Esophagus muscularis mucosa (tissue), 4 donors: ENCODE measurements around the gene PDE4D. TPM values are rescaled to one million over a fixed set of nuclear protein-coding genes. Genes with fewer than 3 reads are reported as not detected.

Source experiments
- DNase-seq: peaks from one replicate; pipeline ENCODE4 v3.0.0-alpha.2; 2017; ENCODE audit errors: extremely low spot score
- H3K27ac ChIP-seq, 4 donors: fragments of 200-600 bp; sonication (generic); replicated peaks in 1 of 4; 1 replicate in 3 of 4; 2 replicates in 1 of 4; pipeline ENCODE4 v1.5.1; 2016 to 2019; ENCODE audit warnings: mild to moderate bottlenecking in 1 of 4
- H3K27me3 ChIP-seq, 4 donors: fragments of 200-600 bp; sonication (generic); one replicate each; pipeline versions ENCODE4 v1.5.1 to v1.6.0; 2016 to 2019
- H3K36me3 ChIP-seq, 4 donors: fragments of 200-600 bp; sonication (generic); one replicate each; pipeline ENCODE4 v1.5.1; 2016 to 2019
- H3K4me1 ChIP-seq, 4 donors: fragments of 200-600 bp; sonication (generic); one replicate each; pipeline ENCODE4 v1.5.1; 2016 to 2019
- H3K4me3 ChIP-seq, 4 donors: fragments of 200-600 bp; sonication (generic); 1 replicate in 2 of 4; 2 replicates in 2 of 4; pipeline ENCODE4 v1.5.1; 2016 to 2019; ENCODE audit warnings: mild to moderate bottlenecking in 4 of 4, moderate library complexity in 1 of 4
- H3K9me3 ChIP-seq, 4 donors: fragments of 200-600 bp; sonication (generic); 1 replicate in 3 of 4; 2 replicates in 1 of 4; pipeline ENCODE4 v1.5.1; 2016 to 2019
- EP300 ChIP-seq: sonication (generic); formaldehyde crosslinking; IDR thresholded peaks from one replicate; pipeline ENCODE4 v1.6.1; 2017; ENCODE audit warnings: antibody characterized with exemption
- POLR2A ChIP-seq: fragments of 450-650 bp; IDR thresholded peaks from one replicate; pipeline ENCODE4 v1.6.1; 2017; ENCODE audit warnings: antibody characterized with exemption, moderate library complexity, mild to moderate bottlenecking, low read depth
- POLR2AphosphoS5 ChIP-seq, 2 donors: sonication (generic); formaldehyde crosslinking; IDR thresholded peaks; one replicate each; pipeline ENCODE4 v1.6.1; 2017; ENCODE audit warnings: antibody characterized with exemption in 2 of 2
- WGBS: methylation state at CpG from one replicate; pipeline ENCODE4 v1.1.5; 2018; 5-methylcytosine and 5-hydroxymethylcytosine counted together
- intact Hi-C: fragments of 100-400 bp; cut with DNase I; formaldehyde crosslinking; loops from one replicate; pipeline ENCODE4 v1.15.1; 2023
- total RNA-seq, 4 donors: library from RNA; depleted of rRNA; stranded (reverse); fragments of >200 nt; gene quantifications; one replicate each; pipeline versions ENCODE4 v1.1.0 to v1.2.1, GENCODE V29; 2016
- TF ChIP-seq, protein P1 (sequence below), 3 experiments: fragments of 200-600 bp in 2 of 3; fragments of 450-650 bp in 1 of 3; sonication (generic) in 2 of 3; IDR thresholded peaks; one replicate each; pipeline ENCODE4 v1.5.1; 2017 to 2019; ENCODE audit warnings: antibody characterized with exemption in 3 of 3, mild to moderate bottlenecking in 2 of 3, moderate library complexity in 1 of 3

Gene PDE4D
- total RNA-seq, 4 donors from 2014 or later, result 39.2 to 87.0 (median 50.2) TPM

DNA sequence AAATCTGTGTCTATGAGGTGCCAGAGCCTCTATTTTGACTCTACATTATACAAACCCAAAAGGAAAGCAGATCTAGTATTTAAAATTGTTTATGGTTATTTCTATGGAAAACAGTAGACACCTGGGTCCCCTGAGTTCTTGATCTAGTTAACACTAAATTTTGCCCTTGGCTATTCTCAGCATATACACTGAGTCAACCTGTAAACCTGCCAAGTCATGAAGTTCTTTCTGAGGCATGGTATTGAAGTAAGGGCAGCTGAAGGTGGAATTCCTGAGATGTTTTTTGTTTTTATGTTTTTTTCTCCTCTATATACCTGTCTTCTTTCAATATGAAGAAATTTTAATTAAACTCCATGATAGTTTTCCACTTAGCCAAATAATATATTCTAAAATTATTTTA, 120.2 kb downstream of the PDE4D start:
- intact Hi-C loops, result no loop called here
- no peak overlapping the region for H3K4me3 ChIP-seq
- H3K27me3 ChIP-seq, result no peaks in the 10 kb centered on the region
- no peaks in the 10 kb centered on the region for H3K9me3 ChIP-seq
- no peaks in the 10 kb centered on the region for H3K36me3 ChIP-seq
- no peak overlapping the region for H3K27ac ChIP-seq
- peaks cover 8 to 12% (median 10%) of the 10 kb centered on the region in 4 donors for H3K4me1 ChIP-seq
- TF ChIP-seq POLR2A (no peak), EP300 (no peak), POLR2AphosphoS5 (IDR thresholded peaks at IDR 0.05) (no peak)
- TF ChIP-seq, protein P1, sequence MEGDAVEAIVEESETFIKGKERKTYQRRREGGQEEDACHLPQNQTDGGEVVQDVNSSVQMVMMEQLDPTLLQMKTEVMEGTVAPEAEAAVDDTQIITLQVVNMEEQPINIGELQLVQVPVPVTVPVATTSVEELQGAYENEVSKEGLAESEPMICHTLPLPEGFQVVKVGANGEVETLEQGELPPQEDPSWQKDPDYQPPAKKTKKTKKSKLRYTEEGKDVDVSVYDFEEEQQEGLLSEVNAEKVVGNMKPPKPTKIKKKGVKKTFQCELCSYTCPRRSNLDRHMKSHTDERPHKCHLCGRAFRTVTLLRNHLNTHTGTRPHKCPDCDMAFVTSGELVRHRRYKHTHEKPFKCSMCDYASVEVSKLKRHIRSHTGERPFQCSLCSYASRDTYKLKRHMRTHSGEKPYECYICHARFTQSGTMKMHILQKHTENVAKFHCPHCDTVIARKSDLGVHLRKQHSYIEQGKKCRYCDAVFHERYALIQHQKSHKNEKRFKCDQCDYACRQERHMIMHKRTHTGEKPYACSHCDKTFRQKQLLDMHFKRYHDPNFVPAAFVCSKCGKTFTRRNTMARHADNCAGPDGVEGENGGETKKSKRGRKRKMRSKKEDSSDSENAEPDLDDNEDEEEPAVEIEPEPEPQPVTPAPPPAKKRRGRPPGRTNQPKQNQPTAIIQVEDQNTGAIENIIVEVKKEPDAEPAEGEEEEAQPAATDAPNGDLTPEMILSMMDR (IDR thresholded peaks at IDR 0.05), result no peak
- DNase-seq, result no peak

DNA sequence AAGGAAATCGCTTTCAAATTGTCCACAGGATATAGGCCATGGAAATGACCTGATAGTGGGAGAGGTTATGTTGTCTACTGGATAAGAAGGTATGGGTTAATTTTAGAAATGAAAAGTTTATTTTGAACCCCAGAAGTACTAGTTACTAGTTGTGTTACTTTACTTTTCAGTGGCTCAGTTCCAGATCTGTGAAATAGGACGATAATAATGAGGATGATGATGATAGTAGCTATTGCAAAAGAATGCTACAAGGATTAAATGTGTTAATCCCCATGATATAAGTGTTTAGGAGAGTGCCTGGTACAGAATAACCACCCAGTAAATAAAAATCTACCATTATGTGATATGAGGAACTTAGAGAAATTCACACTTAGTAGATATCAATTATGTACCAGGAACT, 120.8 kb downstream of the PDE4D start:
- WGBS, result 83% methylated on average over 2 of the region's 2 CpGs
- Histone ChIP-seq H3K36me3 (no peaks in the 10 kb centered on the region), H3K9me3 (no peaks in the 10 kb centered on the region), H3K4me1 (peaks cover 9 to 17% (median 12%) of the 10 kb centered on the region in 4 donors), H3K4me3 (no peak overlapping the region), H3K27me3 (no peaks in the 10 kb centered on the region), H3K27ac (no peak overlapping the region)
- DNase-seq, result no peak
- TF ChIP-seq EP300 (no peak), POLR2AphosphoS5 (IDR thresholded peaks at IDR 0.05) (no peak), POLR2A (no peak)
- TF ChIP-seq, protein P1 (IDR thresholded peaks at IDR 0.05), result no peak
- intact Hi-C loops, result no loop called here

DNA sequence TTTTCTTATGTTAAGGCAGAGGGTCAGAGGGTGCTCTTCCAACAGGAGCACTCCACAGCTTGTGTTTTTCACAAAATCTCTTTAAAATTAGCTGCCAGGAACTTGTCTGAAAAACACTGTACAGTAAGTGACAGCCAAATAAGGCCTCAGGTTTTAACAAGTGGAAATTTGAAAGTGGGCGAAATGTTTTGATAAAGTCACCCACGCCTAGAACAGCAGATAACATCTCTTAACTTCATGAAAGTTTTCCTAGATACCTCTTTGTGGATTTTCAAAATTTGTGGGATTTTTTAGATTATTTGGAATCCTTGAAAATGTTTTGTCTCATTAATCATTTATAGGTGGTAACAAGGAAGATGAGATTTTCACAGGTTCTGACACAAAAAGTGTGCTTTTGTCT, 121.3 kb downstream of the PDE4D start:
- TF ChIP-seq POLR2AphosphoS5 (IDR thresholded peaks at IDR 0.05), result no peak
- TF ChIP-seq, protein P1 (IDR thresholded peaks at IDR 0.05), result no peak
- no peak for TF ChIP-seq POLR2A
- Histone ChIP-seq H3K27ac (no peak overlapping the region), H3K27me3 (no peaks in the 10 kb centered on the region)

DNA sequence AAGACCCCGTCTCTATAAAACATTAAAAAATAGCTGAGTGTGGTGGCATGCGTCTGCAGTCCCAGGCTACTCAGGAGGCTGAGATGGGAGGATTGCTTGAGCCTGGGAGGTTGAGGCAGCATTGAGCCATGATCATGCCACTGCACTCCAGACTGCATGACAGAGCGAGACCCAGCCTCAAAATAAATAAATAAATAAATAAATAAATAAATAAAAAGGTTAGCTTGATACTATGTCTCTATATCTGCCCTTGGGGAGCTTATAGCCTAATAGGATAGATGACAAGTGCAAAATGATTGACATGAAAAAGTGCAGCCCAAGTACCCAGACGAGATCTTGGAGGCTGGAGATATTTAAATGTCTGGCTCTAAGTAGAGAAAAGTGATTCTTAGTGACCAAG, 122.6 kb downstream of the PDE4D start:
- H3K27me3 ChIP-seq, result no peaks in the 10 kb centered on the region
- no peaks in the 10 kb centered on the region for H3K36me3 ChIP-seq
- WGBS, result 95% methylated on average over 4 of the region's 4 CpGs
- no peak for DNase-seq
- H3K9me3 ChIP-seq, result no peaks in the 10 kb centered on the region
- no peak overlapping the region for H3K27ac ChIP-seq
- intact Hi-C loops, result no loop called here
- H3K4me1 ChIP-seq, result peaks cover 12 to 23% (median 17%) of the 10 kb centered on the region in 4 donors
- no peak overlapping the region for H3K4me3 ChIP-seq
- TF ChIP-seq POLR2AphosphoS5 (IDR thresholded peaks at IDR 0.05) (no peak), EP300 (no peak)

More for the DNA sequence above, 121.3 kb downstream of the PDE4D start:
- peaks cover 11 to 19% (median 12%) of the 10 kb centered on the region in 4 donors for H3K4me1 ChIP-seq
- H3K36me3 ChIP-seq, result no peaks in the 10 kb centered on the region
- no peaks in the 10 kb centered on the region for H3K9me3 ChIP-seq
- intact Hi-C loops, result no loop called here
- H3K4me3 ChIP-seq, result no peak overlapping the region
- DNase-seq, result no peak
- 96% methylated on average over 2 of the region's 2 CpGs for WGBS

DNA sequence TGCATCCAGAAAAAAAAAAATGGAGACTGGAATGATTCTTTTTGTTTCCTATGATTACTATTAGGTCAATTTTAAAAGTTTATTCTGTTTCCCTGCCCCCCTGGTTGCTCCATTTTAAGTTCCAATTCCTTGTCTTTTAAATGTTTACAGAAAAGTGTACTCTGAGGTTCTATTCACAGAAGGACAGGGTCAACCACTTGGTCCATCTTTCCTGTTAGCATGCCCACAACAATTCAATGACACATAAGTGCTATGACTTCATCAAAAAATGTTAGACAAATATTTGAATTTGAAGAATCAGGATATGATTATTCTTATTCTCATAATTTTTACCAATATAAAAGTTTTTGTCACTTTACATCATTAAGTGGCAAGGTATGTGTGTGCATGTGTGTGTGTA, 123.7 kb downstream of the PDE4D start:
- no peaks in the 10 kb centered on the region for H3K27me3 ChIP-seq
- H3K4me1 ChIP-seq, result peaks cover 12 to 24% (median 17%) of the 10 kb centered on the region in 4 donors
- no peak overlapping the region for H3K4me3 ChIP-seq
- no peak overlapping the region for H3K27ac ChIP-seq
- H3K9me3 ChIP-seq, result no peaks in the 10 kb centered on the region
- no peaks in the 10 kb centered on the region for H3K36me3 ChIP-seq
- TF ChIP-seq, protein P1 (IDR thresholded peaks at IDR 0.05), result no peak
- TF ChIP-seq EP300 (no peak), POLR2A (no peak), POLR2AphosphoS5 (IDR thresholded peaks at IDR 0.05) (no peak)
- DNase-seq, result no peak
- intact Hi-C loops, result no loop called here
